GM12874 (cell line): ENCODE measurements around the gene MPPED1.

ENCODE experiments used
- CTCF ChIP-seq: IDR thresholded peaks from 2 replicates; pipeline ENCODE4 v1.5.1; 2011; ENCODE audit warnings: low read depth, mild to moderate bottlenecking, control low read depth, low read length, moderate library complexity; ENCODE audit not compliant: insufficient read depth

MPPED1 gene

GRCh38 chr22:43462701-43463100 is 50.9 kb downstream of the MPPED1 start:
- TF ChIP-seq CTCF, result no peak

- no peak for TF ChIP-seq CTCF
These were observed 53.0 kb downstream of the MPPED1 start for GRCh38 chr22:43464809-43465208.

- no peak for TF ChIP-seq CTCF
These were observed 53.6 kb downstream of the MPPED1 start for GRCh38 chr22:43465291-43466015.

GRCh38 chr22:43466710-43467109 is 54.9 kb downstream of the MPPED1 start:
- no peak for TF ChIP-seq CTCF

GRCh38 chr22:43467216-43467940 is 55.6 kb downstream of the MPPED1 start:
- TF ChIP-seq CTCF, result no peak

GRCh38 chr22:43470253-43470652 is 58.4 kb downstream of the MPPED1 start:
- TF ChIP-seq CTCF, result no peak

- TF ChIP-seq CTCF, result no peak
These were observed 59.2 kb downstream of the MPPED1 start for GRCh38 chr22:43470941-43471585.
